GM23248 (cell line): ENCODE measurements around the gene CDC42EP4. TPM values are rescaled to one million over a fixed set of nuclear protein-coding genes. Genes with fewer than 3 reads are reported as not detected.

ENCODE experiments used
- DNase-seq: peaks from one replicate; pipeline ENCODE4 v3.0.0-alpha.2; 2015
- H2AFZ ChIP-seq: fragments of 200-600 bp; sonication (generic); 2 replicates; pipeline ENCODE4 v1.6.1; 2016; ENCODE audit warnings: antibody characterized with exemption
- H3F3A ChIP-seq: fragments of 200-600 bp; sonication (generic); 2 replicates; pipeline ENCODE4 v1.6.1; 2016; ENCODE audit warnings: mild to moderate bottlenecking, antibody characterized with exemption, mixed run types; ENCODE audit not compliant: insufficient read depth
- H3K27ac ChIP-seq: fragments of 200-600 bp; sonication (generic); 2 replicates; pipeline ENCODE4 v1.5.1; 2016; ENCODE audit warnings: mild to moderate bottlenecking
- H3K27me3 ChIP-seq: fragments of 200-600 bp; sonication (generic); replicated peaks from 2 replicates; pipeline ENCODE4 v1.6.1; 2016; ENCODE audit warnings: mild to moderate bottlenecking; ENCODE audit not compliant: insufficient read depth
- H3K36me3 ChIP-seq: fragments of 200-600 bp; sonication (generic); 2 replicates; pipeline ENCODE4 v1.6.1; 2016; ENCODE audit warnings: low read depth, mild to moderate bottlenecking
- H3K4me1 ChIP-seq: fragments of 200-600 bp; sonication (generic); 2 replicates; pipeline ENCODE4 v1.6.1; 2016; ENCODE audit warnings: mild to moderate bottlenecking; ENCODE audit not compliant: insufficient read depth
- H3K4me2 ChIP-seq: fragments of 200-600 bp; sonication (generic); one replicate; pipeline ENCODE4 v1.6.1; 2016; ENCODE audit warnings: mild to moderate bottlenecking; ENCODE audit not compliant: unreplicated experiment
- H3K4me3 ChIP-seq: fragments of 200-600 bp; sonication (generic); 2 replicates; pipeline ENCODE4 v1.5.1; 2016; ENCODE audit warnings: mild to moderate bottlenecking
- H3K79me2 ChIP-seq: fragments of 200-600 bp; sonication (generic); 2 replicates; pipeline ENCODE4 v1.6.1; 2016; ENCODE audit warnings: mild to moderate bottlenecking; ENCODE audit not compliant: insufficient read depth
- H3K9ac ChIP-seq: fragments of 200-600 bp; sonication (generic); 2 replicates; pipeline ENCODE4 v1.6.1; 2016; ENCODE audit warnings: mild to moderate bottlenecking
- H3K9me2 ChIP-seq: fragments of 200-600 bp; sonication (generic); 2 replicates; pipeline ENCODE4 v1.6.1; 2016; ENCODE audit warnings: mixed run types, mild to moderate bottlenecking, moderate library complexity; ENCODE audit not compliant: insufficient read depth
- H3K9me3 ChIP-seq: fragments of 200-600 bp; sonication (generic); one replicate; pipeline ENCODE4 v1.6.1; 2017; ENCODE audit warnings: low read depth
- H4K20me1 ChIP-seq: fragments of 200-600 bp; sonication (generic); 2 replicates; pipeline ENCODE4 v1.6.0; 2016; ENCODE audit not compliant: insufficient read depth
- EZH2 ChIP-seq: fragments of 200-600 bp; sonication (generic); IDR thresholded peaks from 2 replicates; pipeline ENCODE4 v1.6.1; 2018; ENCODE audit warnings: antibody characterized with exemption, mild to moderate bottlenecking; ENCODE audit not compliant: insufficient read depth, poor library complexity, severe bottlenecking
- EZH2phosphoT487 ChIP-seq: fragments of 200-600 bp; sonication (generic); IDR thresholded peaks from 2 replicates; pipeline ENCODE4 v1.6.1; 2018; ENCODE audit warnings: antibody characterized with exemption, moderate library complexity, mild to moderate bottlenecking, low read depth; ENCODE audit not compliant: insufficient read depth
- WGBS, 2 experiments: methylation state at CpG; one replicate each; pipeline ENCODE4 v1.1.6; 2015 to 2017; ENCODE audit warnings: low lambda C conversion rate in 2 of 2, low coverage in 1 of 2; ENCODE audit errors: missing lambda C conversion rate in 2 of 2; 5-methylcytosine and 5-hydroxymethylcytosine counted together
- in situ Hi-C: fragments of 300-500 bp; cut with MboI; formaldehyde crosslinking; loops from 2 replicates; pipeline ENCODE4 v1.15.0; 2020
- polyA plus RNA-seq: library from polyadenylated mRNA; unstranded; fragments of >200 nt; fragmentation: Nextera tagmentation; extraction: Ambion mirVana; gene quantifications from 2 replicates; pipeline ENCODE4 v1.2.1, GENCODE V29; 2016
- total RNA-seq: library from RNA; depleted of rRNA; stranded (reverse); fragments of >200 nt; shearing (Covaris generic); gene quantifications from 2 replicates; pipeline ENCODE4 v1.2.3, GENCODE V29; 2014

Gene CDC42EP4
- total and polyA plus RNA-seq, 2 experiments from 2014 or later: 31.2 to 34.6 TPM

- Histone ChIP-seq H3K79me2 (peaks cover 94% of the 10 kb centered on the region), H3K4me3 (no peak overlapping the region), H3K9me2 (no peaks in the 10 kb centered on the region), H3K36me3 (no peaks in the 10 kb centered on the region), H3K9ac (no peak overlapping the region), H2AFZ (no peak overlapping the region), H3F3A (peaks cover 19% of the 10 kb centered on the region), H3K27ac (no peak overlapping the region), H3K4me1 (peaks cover 31% of the 10 kb centered on the region), H3K4me2 (no peak overlapping the region), H3K9me3 (no peaks in the 10 kb centered on the region), H3K27me3 (no peaks in the 10 kb centered on the region), H4K20me1 (peaks cover 5% of the 10 kb centered on the region; the same call in 1 of the 2 replicates)
- 89 to 92% methylated on average over 15 of the region's 15 CpGs for whole genome bisulfite sequencing, 2 experiments
- in situ Hi-C loops: no loop called here
- TF ChIP-seq EZH2phosphoT487 (no peak), EZH2 (no peak)
- no peak for DNase-seq
Observed at GRCh38 chr17:73297934-73298861, 13.6 kb downstream of the CDC42EP4 start.

GRCh38 chr17:73293480-73293911 lies 18.3 kb downstream of the CDC42EP4 start:
- Histone ChIP-seq H3K4me1 (peaks cover 49% of the 10 kb centered on the region), H4K20me1 (peaks cover 5% of the 10 kb centered on the region; the same call in 1 of the 2 replicates), H3K27ac (peak overlapping the region; percentile 45), H3K36me3 (no peaks in the 10 kb centered on the region), H3K9ac (no peak overlapping the region), H3F3A (peaks cover 38% of the 10 kb centered on the region), H3K4me2 (peak overlapping the region; percentile 30), H3K27me3 (no peaks in the 10 kb centered on the region), H3K79me2 (peaks cover 75% of the 10 kb centered on the region), H3K9me3 (no peaks in the 10 kb centered on the region), H3K9me2 (no peaks in the 10 kb centered on the region), H2AFZ (no peak overlapping the region), H3K4me3 (no peak overlapping the region)
- in situ Hi-C loops: no loop called here
- WGBS, 2 experiments: 22 to 27% methylated on average over 9 of the region's 9 CpGs
- TF ChIP-seq EZH2 (no peak), EZH2phosphoT487 (no peak)
- peak; percentile 92 for DNase-seq

- H4K20me1 ChIP-seq: peaks cover under 1% of the 10 kb centered on the region; the same call in 1 of the 2 replicates
- TF ChIP-seq EZH2: no peak
- no peak for TF ChIP-seq EZH2phosphoT487
- H3K4me1 ChIP-seq: peaks cover 49% of the 10 kb centered on the region
- no peaks in the 10 kb centered on the region for H3K9me2 ChIP-seq
- H3K4me3 ChIP-seq: no peak overlapping the region
- H3K27ac ChIP-seq: peak overlapping the region; percentile 45; the same call in 1 of the 2 replicates
- H3K27me3 ChIP-seq: no peaks in the 10 kb centered on the region
- no peak overlapping the region for H2AFZ ChIP-seq
- no peak overlapping the region for H3K9ac ChIP-seq
- peak; percentile 24 for DNase-seq
- H3F3A ChIP-seq: peaks cover 38% of the 10 kb centered on the region
- H3K36me3 ChIP-seq: no peaks in the 10 kb centered on the region
- H3K4me2 ChIP-seq: peak overlapping the region; percentile 11
- H3K9me3 ChIP-seq: no peaks in the 10 kb centered on the region
- in situ Hi-C loops: no loop called here
- 49 to 59% methylated on average over 11 of the region's 11 CpGs for WGBS, 2 experiments
- H3K79me2 ChIP-seq: peaks cover 75% of the 10 kb centered on the region
Observed at GRCh38 chr17:73293031-73293430, 18.8 kb downstream of the CDC42EP4 start.

- Histone ChIP-seq H3K79me2 (peaks cover 75% of the 10 kb centered on the region), H3K9ac (peak overlapping the region; percentile 75), H3K9me2 (no peaks in the 10 kb centered on the region), H2AFZ (no peak overlapping the region), H3K27me3 (no peaks in the 10 kb centered on the region), H3K9me3 (no peaks in the 10 kb centered on the region), H3F3A (peaks cover 38% of the 10 kb centered on the region), H3K4me3 (peak overlapping the region; percentile 46), H3K27ac (peak overlapping the region; percentile 88), H4K20me1 (no peaks in the 10 kb centered on the region), H3K36me3 (no peaks in the 10 kb centered on the region), H3K4me2 (peak overlapping the region; percentile 75), H3K4me1 (peaks cover 53% of the 10 kb centered on the region)
- 19 to 26% methylated on average over 12 of the region's 12 CpGs for WGBS, 2 experiments
- TF ChIP-seq EZH2phosphoT487 (no peak), EZH2 (no peak)
- in situ Hi-C loops: no loop called here
- DNase-seq: peak; percentile 83
Observed at GRCh38 chr17:73292031-73292531, 19.7 kb downstream of the CDC42EP4 start.
